ENCODE results near the gene TSPAN9.

Gene TSPAN9

DNA sequence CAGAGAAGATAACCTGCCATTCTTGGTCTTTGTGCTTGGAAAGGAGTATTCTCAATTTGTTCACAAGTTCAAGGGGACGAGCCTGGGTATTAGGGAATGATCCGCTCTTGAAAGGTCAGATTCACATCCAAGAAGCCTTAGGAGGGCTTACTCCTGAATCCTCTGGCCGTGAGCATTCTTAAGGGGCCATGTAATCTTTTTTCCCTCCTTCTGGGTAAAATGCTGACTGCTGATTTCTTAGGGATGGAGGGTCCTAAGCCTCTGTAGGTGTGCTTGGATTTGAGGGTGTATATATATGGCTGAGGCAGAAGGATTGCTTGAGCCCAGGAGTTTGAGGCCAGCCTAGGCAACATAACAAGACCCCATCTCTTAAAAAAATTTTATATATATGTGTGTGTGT lies 149.1 kb downstream of the TSPAN9 start:
- CTCF ChIA-PET: interaction anchor here (0.9 kb wide), 1 partner anchor 44 kb away, joined by 3 read pairs; no protein-coding TSS in a partner anchor
- WGBS (ENCODE audit: insufficient coverage): 100% methylated on average over 3 of the region's 3 CpGs
- no peak overlapping the region for H3K27ac ChIP-seq (ENCODE audit: insufficient read depth in 1 of 2, low read depth in 1 of 2, low read length in 2 of 2, poor library complexity in 1 of 2, severe bottlenecking in 2 of 2)

GRCh38 chr12:3227076-3227975 lies 150.1 kb downstream of the TSPAN9 start:
- Histone ChIP-seq H3K36me3 (ENCODE audit: control insufficient read depth in 4 of 4, insufficient read depth in 4 of 4, low read length in 3 of 4) (no peaks in the 10 kb centered on the region), H3K27ac (ENCODE audit: insufficient read depth in 1 of 2, low read depth in 1 of 2, low read length in 2 of 2, poor library complexity in 1 of 2, severe bottlenecking in 2 of 2) (no peak overlapping the region), H3K9me3 (ENCODE audit: control extremely low read depth in 1 of 5, control insufficient read depth in 4 of 5, insufficient read depth in 2 of 5, low read depth in 1 of 5, low read length in 4 of 5) (peaks cover 0 to 5% (median 0%) of the 10 kb centered on the region in 5 experiments), H3K4me3 (ENCODE audit: control insufficient read depth in 1 of 7, extremely low read depth in 1 of 7, insufficient read depth in 4 of 7, low read depth in 2 of 7, low read length in 6 of 7) (no peak overlapping the region), H3K4me1 (ENCODE audit: control extremely low read depth in 1 of 4, control insufficient read depth in 4 of 4, insufficient read depth in 4 of 4, low read length in 3 of 4) (peaks cover 4 to 33% (median 18%) of the 10 kb centered on the region in 4 experiments), H3K27me3 (replicated peaks in 2 of 5; ENCODE audit: control insufficient read depth in 4 of 5, insufficient read depth in 5 of 5, low read length in 4 of 5) (peaks cover 0 to 17% (median 2%) of the 10 kb centered on the region in 5 experiments)
- no peak for DNase-seq
- ChIA-PET POLR2A (no interaction called here), CTCF (interaction anchor here (0.6 to 2.0 kb wide), 5 partner anchors 24 to 122 kb away, joined by 3 to 6 read pairs (median 3); no protein-coding TSS in a partner anchor)
- over 99% methylated on average over 16 of the region's 17 CpGs for WGBS (ENCODE audit: insufficient coverage)

More for the DNA sequence above, 149.1 kb downstream of the TSPAN9 start:
- Histone ChIP-seq H3K36me3 (ENCODE audit: control insufficient read depth in 4 of 4, insufficient read depth in 4 of 4, low read length in 3 of 4) (no peaks in the 10 kb centered on the region), H3K4me3 (ENCODE audit: control insufficient read depth in 1 of 7, extremely low read depth in 1 of 7, insufficient read depth in 4 of 7, low read depth in 2 of 7, low read length in 6 of 7) (no peak overlapping the region), H3K4me1 (ENCODE audit: control extremely low read depth in 1 of 4, control insufficient read depth in 4 of 4, insufficient read depth in 4 of 4, low read length in 3 of 4) (peaks cover 4 to 33% (median 18%) of the 10 kb centered on the region in 4 experiments), H3K27me3 (replicated peaks in 2 of 5; ENCODE audit: control insufficient read depth in 4 of 5, insufficient read depth in 5 of 5, low read length in 4 of 5) (peaks cover 0 to 17% (median 1%) of the 10 kb centered on the region in 5 experiments), H3K9me3 (ENCODE audit: control extremely low read depth in 1 of 5, control insufficient read depth in 4 of 5, insufficient read depth in 2 of 5, low read depth in 1 of 5, low read length in 4 of 5) (peaks cover 0 to 5% (median 0%) of the 10 kb centered on the region in 5 experiments)
- POLR2A ChIA-PET: interaction anchor here (1.3 kb wide), 1 partner anchor 49 kb away, joined by 5 read pairs; no protein-coding TSS in a partner anchor
- no peak for DNase-seq

GRCh38 chr12:3228552-3228951 lies 151.4 kb downstream of the TSPAN9 start:
- 100% methylated on average over 4 of the region's 5 CpGs for WGBS (ENCODE audit: insufficient coverage)
- POLR2A ChIA-PET: no interaction called here
- Histone ChIP-seq H3K36me3 (ENCODE audit: control insufficient read depth in 4 of 4, insufficient read depth in 4 of 4, low read length in 3 of 4) (no peaks in the 10 kb centered on the region), H3K27me3 (replicated peaks in 2 of 5; ENCODE audit: control insufficient read depth in 4 of 5, insufficient read depth in 5 of 5, low read length in 4 of 5) (peaks cover 0 to 21% (median 3%) of the 10 kb centered on the region in 5 experiments), H3K27ac (ENCODE audit: insufficient read depth in 1 of 2, low read depth in 1 of 2, low read length in 2 of 2, poor library complexity in 1 of 2, severe bottlenecking in 2 of 2) (no peak overlapping the region), H3K4me3 (ENCODE audit: control insufficient read depth in 1 of 7, extremely low read depth in 1 of 7, insufficient read depth in 4 of 7, low read depth in 2 of 7, low read length in 6 of 7) (no peak overlapping the region), H3K4me1 (ENCODE audit: control extremely low read depth in 1 of 4, control insufficient read depth in 4 of 4, insufficient read depth in 4 of 4, low read length in 3 of 4) (peaks cover 4 to 33% (median 18%) of the 10 kb centered on the region in 4 experiments), H3K9me3 (ENCODE audit: control extremely low read depth in 1 of 5, control insufficient read depth in 4 of 5, insufficient read depth in 2 of 5, low read depth in 1 of 5, low read length in 4 of 5) (peaks cover 0 to 5% (median 0%) of the 10 kb centered on the region in 5 experiments)
- CTCF ChIA-PET: interaction anchor here (1.7 to 2.0 kb wide), 2 partner anchors 25 to 47 kb away, joined by 5 to 6 read pairs; no protein-coding TSS in a partner anchor
- DNase-seq: no peak

- CTCF ChIA-PET: interaction anchor here (0.7 to 1.2 kb wide), 2 partner anchors 11 to 663 kb away, joined by 3 read pairs; no protein-coding TSS in a partner anchor
- peaks cover 4 to 26% (median 18%) of the 10 kb centered on the region in 4 experiments for H3K4me1 ChIP-seq (ENCODE audit: control extremely low read depth in 1 of 4, control insufficient read depth in 4 of 4, insufficient read depth in 4 of 4, low read length in 3 of 4)
- H3K9me3 ChIP-seq (ENCODE audit: control extremely low read depth in 1 of 5, control insufficient read depth in 4 of 5, insufficient read depth in 2 of 5, low read depth in 1 of 5, low read length in 4 of 5): peaks cover 0 to 5% (median 0%) of the 10 kb centered on the region in 5 experiments
- no peaks in the 10 kb centered on the region for H3K36me3 ChIP-seq (ENCODE audit: control insufficient read depth in 4 of 4, insufficient read depth in 4 of 4, low read length in 3 of 4)
- 100% methylated on average over 4 of the region's 5 CpGs for WGBS (ENCODE audit: insufficient coverage)
- H3K27ac ChIP-seq (ENCODE audit: insufficient read depth in 1 of 2, low read depth in 1 of 2, low read length in 2 of 2, poor library complexity in 1 of 2, severe bottlenecking in 2 of 2): no peak overlapping the region
- H3K4me3 ChIP-seq (ENCODE audit: control insufficient read depth in 1 of 7, extremely low read depth in 1 of 7, insufficient read depth in 4 of 7, low read depth in 2 of 7, low read length in 6 of 7): no peak overlapping the region
- no peak for DNase-seq
- POLR2A ChIA-PET: no interaction called here
- peaks cover 0 to 22% (median 5%) of the 10 kb centered on the region in 5 experiments for H3K27me3 ChIP-seq (replicated peaks in 2 of 5; ENCODE audit: control insufficient read depth in 4 of 5, insufficient read depth in 5 of 5, low read length in 4 of 5)
Observed at GRCh38 chr12:3229577-3229976, 152.4 kb downstream of the TSPAN9 start.

GRCh38 chr12:3230758-3231375 lies 153.7 kb downstream of the TSPAN9 start:
- no peak overlapping the region for H3K27ac ChIP-seq (ENCODE audit: insufficient read depth in 1 of 2, low read depth in 1 of 2, low read length in 2 of 2, poor library complexity in 1 of 2, severe bottlenecking in 2 of 2)
- H3K27me3 ChIP-seq (replicated peaks in 2 of 5; ENCODE audit: control insufficient read depth in 4 of 5, insufficient read depth in 5 of 5, low read length in 4 of 5): peaks cover 0 to 27% (median 5%) of the 10 kb centered on the region in 5 experiments
- POLR2A ChIA-PET: no interaction called here
- no peak for DNase-seq
- WGBS (ENCODE audit: insufficient coverage): 86% methylated on average over 9 of the region's 14 CpGs
- H3K9me3 ChIP-seq (ENCODE audit: control extremely low read depth in 1 of 5, control insufficient read depth in 4 of 5, insufficient read depth in 2 of 5, low read depth in 1 of 5, low read length in 4 of 5): peaks cover 0 to 5% (median 0%) of the 10 kb centered on the region in 5 experiments
- peaks cover 4 to 13% (median 7%) of the 10 kb centered on the region in 4 experiments for H3K4me1 ChIP-seq (ENCODE audit: control extremely low read depth in 1 of 4, control insufficient read depth in 4 of 4, insufficient read depth in 4 of 4, low read length in 3 of 4)
- no peak overlapping the region for H3K4me3 ChIP-seq (ENCODE audit: control insufficient read depth in 1 of 7, extremely low read depth in 1 of 7, insufficient read depth in 4 of 7, low read depth in 2 of 7, low read length in 6 of 7)
- no peaks in the 10 kb centered on the region for H3K36me3 ChIP-seq (ENCODE audit: control insufficient read depth in 4 of 4, insufficient read depth in 4 of 4, low read length in 3 of 4)
- CTCF ChIA-PET: no interaction called here

DNA sequence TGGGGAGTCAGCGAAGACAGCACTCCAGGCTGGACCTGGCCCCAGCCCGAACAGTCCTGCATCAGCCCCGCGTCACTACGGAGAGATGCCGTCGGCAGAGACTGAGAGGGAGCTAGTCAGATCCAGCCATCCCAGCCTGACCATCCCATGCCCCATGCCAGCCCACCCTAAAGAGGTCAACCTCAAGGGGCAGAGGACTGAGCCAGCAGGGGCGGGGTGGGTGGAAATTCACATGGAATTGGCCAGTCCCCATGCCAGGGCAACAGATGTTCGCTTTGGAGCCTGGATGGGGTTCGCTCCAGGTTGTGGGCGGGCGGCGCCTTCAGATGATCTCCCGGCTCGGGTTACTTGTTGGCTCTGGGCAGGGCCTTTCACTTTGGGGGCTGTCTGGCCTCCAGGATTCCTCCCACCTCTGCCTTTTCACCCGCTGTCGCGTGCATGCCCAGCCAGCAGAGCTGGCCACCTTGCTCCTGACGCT lies 154.3 kb downstream of the TSPAN9 start:
- Histone ChIP-seq H3K27ac (ENCODE audit: insufficient read depth in 1 of 2, low read depth in 1 of 2, low read length in 2 of 2, poor library complexity in 1 of 2, severe bottlenecking in 2 of 2) (no peak overlapping the region), H3K4me1 (ENCODE audit: control extremely low read depth in 1 of 4, control insufficient read depth in 4 of 4, insufficient read depth in 4 of 4, low read length in 3 of 4) (peaks cover 0 to 8% (median 2%) of the 10 kb centered on the region in 4 experiments), H3K4me3 (ENCODE audit: control insufficient read depth in 1 of 7, extremely low read depth in 1 of 7, insufficient read depth in 4 of 7, low read depth in 2 of 7, low read length in 6 of 7) (no peak overlapping the region), H3K9me3 (ENCODE audit: control extremely low read depth in 1 of 5, control insufficient read depth in 4 of 5, insufficient read depth in 2 of 5, low read depth in 1 of 5, low read length in 4 of 5) (peaks cover 0 to 5% (median 0%) of the 10 kb centered on the region in 5 experiments), H3K36me3 (ENCODE audit: control insufficient read depth in 4 of 4, insufficient read depth in 4 of 4, low read length in 3 of 4) (no peaks in the 10 kb centered on the region), H3K27me3 (replicated peaks in 2 of 5; ENCODE audit: control insufficient read depth in 4 of 5, insufficient read depth in 5 of 5, low read length in 4 of 5) (peaks cover 0 to 31% (median 5%) of the 10 kb centered on the region in 5 experiments)
- ChIA-PET CTCF (no interaction called here), POLR2A (no interaction called here)
- DNase-seq: no peak
- WGBS (ENCODE audit: insufficient coverage): 98% methylated on average over 19 of the region's 19 CpGs

Measured in common myeloid progenitor, CD34-positive (primary cell).